ENCODE data around the gene RAPGEF4.

RAPGEF4 gene

GRCh38 chr2:172860336-172860707, 124.7 kb downstream of the RAPGEF4 start:
- DNase-seq (ENCODE audit: low read depth in 3 of 3) = no peak

GRCh38 chr2:172861098-172861497, 125.5 kb downstream of the RAPGEF4 start:
- DNase-seq (ENCODE audit: low read depth in 3 of 3) = no peak

GRCh38 chr2:172861656-172862476, 126.2 kb downstream of the RAPGEF4 start:
- DNase-seq (ENCODE audit: low read depth in 3 of 3) = no peak

GRCh38 chr2:172863341-172863740, 127.7 kb downstream of the RAPGEF4 start:
- no peak for DNase-seq (ENCODE audit: low read depth in 3 of 3)

- peak; percentile 0 to 16 (median 8) for DNase-seq (ENCODE audit: low read depth in 3 of 3)
Observed at GRCh38 chr2:172864182-172864581, 128.5 kb downstream of the RAPGEF4 start.

GRCh38 chr2:172865422-172865821, 129.8 kb downstream of the RAPGEF4 start:
- DNase-seq (ENCODE audit: low read depth in 3 of 3) = no peak

GRCh38 chr2:172869861-172870260, 134.2 kb downstream of the RAPGEF4 start:
- no peak for DNase-seq (ENCODE audit: low read depth in 3 of 3)

- no peak for DNase-seq (ENCODE audit: low read depth in 3 of 3)
Observed at GRCh38 chr2:172870396-172870795, 134.8 kb downstream of the RAPGEF4 start.

- no peak for DNase-seq (ENCODE audit: low read depth in 3 of 3)
Observed at GRCh38 chr2:172877826-172878225, 142.2 kb downstream of the RAPGEF4 start.

GRCh38 chr2:172878260-172878659, 142.6 kb downstream of the RAPGEF4 start:
- DNase-seq (ENCODE audit: low read depth in 3 of 3) = no peak

- DNase-seq (ENCODE audit: low read depth in 3 of 3) = no peak
Observed at GRCh38 chr2:172884336-172884735, 148.7 kb downstream of the RAPGEF4 start.

GRCh38 chr2:172885996-172886395, 150.4 kb downstream of the RAPGEF4 start:
- no peak for DNase-seq (ENCODE audit: low read depth in 3 of 3)

- no peak for DNase-seq (ENCODE audit: low read depth in 3 of 3)
Observed at GRCh38 chr2:172887280-172887679, 151.6 kb downstream of the RAPGEF4 start.

GRCh38 chr2:172888714-172889669, 153.3 kb downstream of the RAPGEF4 start:
- DNase-seq (ENCODE audit: low read depth in 3 of 3) = no peak

GRCh38 chr2:172889768-172890430, 154.3 kb downstream of the RAPGEF4 start:
- DNase-seq (ENCODE audit: low read depth in 3 of 3) = no peak

GRCh38 chr2:172893111-172893510, 157.5 kb downstream of the RAPGEF4 start:
- no peak for DNase-seq (ENCODE audit: low read depth in 3 of 3)

GRCh38 chr2:172893671-172894070, 158.0 kb downstream of the RAPGEF4 start:
- DNase-seq (ENCODE audit: low read depth in 3 of 3) = no peak

GRCh38 chr2:172894689-172895387, 159.2 kb downstream of the RAPGEF4 start:
- no peak for DNase-seq (ENCODE audit: low read depth in 3 of 3)

GRCh38 chr2:172896661-172897081, 161.0 kb downstream of the RAPGEF4 start:
- no peak for DNase-seq (ENCODE audit: low read depth in 3 of 3)

- DNase-seq (ENCODE audit: low read depth in 3 of 3) = no peak
Observed at GRCh38 chr2:172900871-172901270, 165.2 kb downstream of the RAPGEF4 start.

- DNase-seq (ENCODE audit: low read depth in 3 of 3) = no peak
Observed at GRCh38 chr2:172901913-172902312, 166.3 kb downstream of the RAPGEF4 start.

Measured in stimulated activated CD4-positive, alpha-beta T cell treated with anti-CD3 and anti-CD28 coated beads, TNF-alpha, amount 100 ng/mL, for 48 hours (primary cell).